ENCODE results near the gene GOLGA7B.

GOLGA7B gene

GRCh38 chr10:97905276-97905675, 55.6 kb downstream of the GOLGA7B start:
- TF ChIP-seq TCF12 (IDR thresholded peaks at IDR 0.05; ENCODE audit: low read depth): no peak
- no peak for TF ChIP-seq RAD21 (IDR thresholded peaks at IDR 0.05; ENCODE audit: low read depth)
- no peak for TF ChIP-seq CEBPB (IDR thresholded peaks at IDR 0.05)
- TF ChIP-seq TAF1 (IDR thresholded peaks at IDR 0.05; ENCODE audit: low read depth): no peak
- TF ChIP-seq TEAD4 (IDR thresholded peaks at IDR 0.05): no peak
- no peak for TF ChIP-seq ZBTB7A (IDR thresholded peaks at IDR 0.05; ENCODE audit: low read depth)
- no peak for TF ChIP-seq MAX (IDR thresholded peaks at IDR 0.05)
- TF ChIP-seq USF1 (IDR thresholded peaks at IDR 0.05): no peak
- TF ChIP-seq CREB1 (IDR thresholded peaks at IDR 0.05; ENCODE audit: low read depth): no peak
- TF ChIP-seq NFIC (IDR thresholded peaks at IDR 0.05): no peak
- TF ChIP-seq EGR1 (IDR thresholded peaks at IDR 0.05): no peak
- TF ChIP-seq FOXM1 (IDR thresholded peaks at IDR 0.05; ENCODE audit: borderline replicate concordance, low read depth): no peak
- TF ChIP-seq EP300 (IDR thresholded peaks at IDR 0.05; ENCODE audit: borderline replicate concordance): no peak
- TF ChIP-seq REST (IDR thresholded peaks at IDR 0.05; ENCODE audit: low read depth): no peak
- no peak for TF ChIP-seq YY1 (IDR thresholded peaks at IDR 0.05; ENCODE audit: low read depth)

GRCh38 chr10:97907211-97907610, 57.6 kb downstream of the GOLGA7B start:
- TF ChIP-seq YY1 (IDR thresholded peaks at IDR 0.05; ENCODE audit: low read depth): no peak
- no peak for TF ChIP-seq CREB1 (IDR thresholded peaks at IDR 0.05; ENCODE audit: low read depth)
- no peak for TF ChIP-seq RAD21 (IDR thresholded peaks at IDR 0.05; ENCODE audit: low read depth)
- no peak for TF ChIP-seq FOXM1 (IDR thresholded peaks at IDR 0.05; ENCODE audit: borderline replicate concordance, low read depth)

- TF ChIP-seq FOXM1 (IDR thresholded peaks at IDR 0.05; ENCODE audit: borderline replicate concordance, low read depth): no peak
- TF ChIP-seq REST (IDR thresholded peaks at IDR 0.05; ENCODE audit: low read depth): no peak
- no peak for TF ChIP-seq ZBTB7A (IDR thresholded peaks at IDR 0.05; ENCODE audit: low read depth)
- no peak for TF ChIP-seq CEBPB (IDR thresholded peaks at IDR 0.05)
- TF ChIP-seq TAF1 (IDR thresholded peaks at IDR 0.05; ENCODE audit: low read depth): no peak
- no peak for TF ChIP-seq USF1 (IDR thresholded peaks at IDR 0.05)
- no peak for TF ChIP-seq MAX (IDR thresholded peaks at IDR 0.05)
- no peak for TF ChIP-seq YY1 (IDR thresholded peaks at IDR 0.05; ENCODE audit: low read depth)
- no peak for TF ChIP-seq EP300 (IDR thresholded peaks at IDR 0.05; ENCODE audit: borderline replicate concordance)
Measured at GRCh38 chr10:97907830-97908229, 58.2 kb downstream of the GOLGA7B start.

- TF ChIP-seq ZBTB7A (IDR thresholded peaks at IDR 0.05; ENCODE audit: low read depth): no peak
- TF ChIP-seq EGR1 (IDR thresholded peaks at IDR 0.05): no peak
Measured at GRCh38 chr10:97910661-97911060, 61.0 kb downstream of the GOLGA7B start.

GRCh38 chr10:97911217-97911616, 61.6 kb downstream of the GOLGA7B start:
- no peak for TF ChIP-seq TCF12 (IDR thresholded peaks at IDR 0.05; ENCODE audit: low read depth)
- TF ChIP-seq CREB1 (IDR thresholded peaks at IDR 0.05; ENCODE audit: low read depth): no peak
- TF ChIP-seq ZBTB7A (IDR thresholded peaks at IDR 0.05; ENCODE audit: low read depth): no peak
- no peak for TF ChIP-seq MAX (IDR thresholded peaks at IDR 0.05)
- TF ChIP-seq TAF1 (IDR thresholded peaks at IDR 0.05; ENCODE audit: low read depth): no peak
- no peak for TF ChIP-seq CEBPB (IDR thresholded peaks at IDR 0.05)
- TF ChIP-seq REST (IDR thresholded peaks at IDR 0.05; ENCODE audit: low read depth): no peak
- no peak for TF ChIP-seq RAD21 (IDR thresholded peaks at IDR 0.05; ENCODE audit: low read depth)
- TF ChIP-seq NFIC (IDR thresholded peaks at IDR 0.05): no peak
- TF ChIP-seq YY1 (IDR thresholded peaks at IDR 0.05; ENCODE audit: low read depth): no peak

Measured in Ishikawa (cell line).